ENCODE measurements around the gene ELF3.

GRCh38 chr1:202034149-202034682, 23.8 kb downstream of the ELF3 start:
- TF ChIP-seq CTCF (IDR thresholded peaks at IDR 0.05; ENCODE audit: insufficient read depth, low read length, poor library complexity, severe bottlenecking) (no peak), EZH2phosphoT487 (conservative IDR thresholded peaks at IDR 0.05; ENCODE audit: low read length) (no peak)
